Stimulated activated CD8-positive, alpha-beta memory T cell treated with anti-CD3 and anti-CD28 coated beads, Interleukin-4, amount 100 ng/mL, for 24 hours (primary cell): ENCODE results near the gene MYOCD.

Source experiments
- DNase-seq: peaks from one replicate; pipeline ENCODE4 v3.0.0-alpha.2; 2020; ENCODE audit warnings: low read depth

The MYOCD gene

GRCh38 chr17:12641084-12641483 is 24.6 kb upstream of the MYOCD start:
- no peak for DNase-seq

GRCh38 chr17:12642034-12642433 is 23.7 kb upstream of the MYOCD start:
- DNase-seq = no peak

- DNase-seq = no peak
Measured at GRCh38 chr17:12643822-12644221, 21.9 kb upstream of the MYOCD start.

GRCh38 chr17:12644623-12645022 is 21.1 kb upstream of the MYOCD start:
- DNase-seq = no peak

- DNase-seq = no peak
Measured at GRCh38 chr17:12646761-12647422, 18.8 kb upstream of the MYOCD start.

GRCh38 chr17:12648498-12648897 is 17.2 kb upstream of the MYOCD start:
- DNase-seq = no peak

- DNase-seq = no peak
Measured at GRCh38 chr17:12655936-12656335, 9.8 kb upstream of the MYOCD start.

GRCh38 chr17:12656354-12656753 is 9.3 kb upstream of the MYOCD start:
- DNase-seq = no peak

- no peak for DNase-seq
Measured at GRCh38 chr17:12659500-12659899, 6.2 kb upstream of the MYOCD start.

- no peak for DNase-seq
Measured at GRCh38 chr17:12664252-12664651, 1.4 kb upstream of the MYOCD start.

GRCh38 chr17:12664894-12665262 is 812 bp upstream of the MYOCD start:
- DNase-seq = no peak

GRCh38 chr17:12666718-12667117 is 1.0 kb downstream of the MYOCD start:
- DNase-seq = no peak

GRCh38 chr17:12667299-12667958 is 1.7 kb downstream of the MYOCD start:
- DNase-seq = no peak

- no peak for DNase-seq
Measured at GRCh38 chr17:12671906-12672305, 6.2 kb downstream of the MYOCD start.

GRCh38 chr17:12672947-12673346 is 7.3 kb downstream of the MYOCD start:
- no peak for DNase-seq

- no peak for DNase-seq
Measured at GRCh38 chr17:12673788-12674187, 8.1 kb downstream of the MYOCD start.

- no peak for DNase-seq
Measured at GRCh38 chr17:12680407-12680897, 14.8 kb downstream of the MYOCD start.

- DNase-seq = no peak
Measured at GRCh38 chr17:12680993-12681392, 15.3 kb downstream of the MYOCD start.

GRCh38 chr17:12683299-12683698 is 17.6 kb downstream of the MYOCD start:
- no peak for DNase-seq

GRCh38 chr17:12686486-12686885 is 20.8 kb downstream of the MYOCD start:
- no peak for DNase-seq

GRCh38 chr17:12688382-12688781 is 22.7 kb downstream of the MYOCD start:
- no peak for DNase-seq

GRCh38 chr17:12691173-12691572 is 25.5 kb downstream of the MYOCD start:
- DNase-seq = no peak

- DNase-seq = no peak
Measured at GRCh38 chr17:12693640-12694039, 27.9 kb downstream of the MYOCD start.

GRCh38 chr17:12706070-12706469 is 40.4 kb downstream of the MYOCD start:
- DNase-seq = no peak
